Esophagus (tissue), 2 donors: ENCODE results near the gene GABBR2. TPM values are rescaled to one million over a fixed set of nuclear protein-coding genes. Genes with fewer than 3 reads are reported as not detected.

Experiments
- H3K27ac ChIP-seq, 2 donors: one replicate each; pipeline ENCODE4 v1.5.1; 2013; ENCODE audit warnings: low read depth in 2 of 2, mild to moderate bottlenecking in 2 of 2, inconsistent platforms in 1 of 2, low read length in 1 of 2, moderate library complexity in 1 of 2
- H3K27me3 ChIP-seq, 2 donors: one replicate each; pipeline ENCODE4 v1.6.1; 2013; ENCODE audit warnings: low read length in 2 of 2, control low read depth in 1 of 2, mild to moderate bottlenecking in 1 of 2; ENCODE audit not compliant: insufficient read depth in 2 of 2, control insufficient read depth in 1 of 2
- H3K36me3 ChIP-seq, 2 donors: one replicate each; pipeline ENCODE4 v1.6.1; 2013; ENCODE audit warnings: low read length in 1 of 2; ENCODE audit not compliant: control insufficient read depth in 2 of 2, insufficient read depth in 2 of 2
- H3K4me1 ChIP-seq, 2 donors: one replicate each; pipeline ENCODE4 v1.6.1; 2013; ENCODE audit warnings: low read length in 1 of 2; ENCODE audit not compliant: control insufficient read depth in 2 of 2, insufficient read depth in 2 of 2
- H3K4me3 ChIP-seq, 2 donors: one replicate each; pipeline ENCODE4 v1.5.1; 2013; ENCODE audit warnings: low read length in 2 of 2, mild to moderate bottlenecking in 2 of 2, low read depth in 1 of 2, moderate library complexity in 1 of 2
- H3K9me3 ChIP-seq, 2 donors: one replicate each; pipeline ENCODE4 v1.6.1; 2013; ENCODE audit warnings: mild to moderate bottlenecking in 2 of 2, low read depth in 1 of 2, low read length in 1 of 2, moderate library complexity in 1 of 2; ENCODE audit not compliant: control insufficient read depth in 2 of 2, insufficient read depth in 1 of 2
- WGBS, 2 donors: extraction: QIAGEN DNeasy Blood & Tissue Kit; methylation state at CpG; one replicate each; pipeline ENCODE4 v1.1.7; 2013; 5-methylcytosine and 5-hydroxymethylcytosine counted together
- polyA plus RNA-seq, 2 donors: library from polyadenylated mRNA; stranded (reverse); fragments of 200-250 nt; gene quantifications; one replicate each; pipeline ENCODE4 v1.2.3, GENCODE V29; 2013
- donor health status: healthy with polysubstance abuse.
- donor health status: Bipolar disorder and iron deficiency.

Gene GABBR2
- polyA plus RNA-seq, 2 donors, result under 0.01 TPM; not detected in 1

DNA sequence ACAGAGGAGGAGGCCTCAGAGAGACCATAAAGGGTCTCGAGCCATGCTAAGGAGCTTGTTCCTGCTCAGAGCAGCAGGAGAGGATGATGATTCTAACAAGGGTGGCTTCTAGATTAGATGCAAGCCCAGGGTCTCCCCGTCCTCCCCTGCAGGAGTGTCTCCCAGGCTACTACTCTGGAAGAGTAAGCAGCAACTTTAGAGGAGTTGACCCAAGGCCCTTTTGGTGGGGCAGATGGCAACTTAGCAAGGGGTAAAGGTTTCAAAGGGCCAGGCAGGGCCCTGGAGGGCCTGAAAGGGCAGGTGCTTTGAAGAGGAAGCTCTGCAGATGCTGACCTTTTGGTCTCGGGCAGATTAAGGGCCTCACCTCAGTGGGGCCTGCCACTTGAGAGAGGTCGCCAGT, 174.9 kb downstream of the GABBR2 start:
- no peaks in the 10 kb centered on the region for H3K9me3 ChIP-seq
- WGBS, 2 donors, result 72% methylated on average over 4 of the region's 4 CpGs
- no peak overlapping the region for H3K27ac ChIP-seq
- H3K36me3 ChIP-seq, result no peaks in the 10 kb centered on the region
- H3K27me3 ChIP-seq, result no peaks in the 10 kb centered on the region
- H3K4me1 ChIP-seq, result no peaks in the 10 kb centered on the region
- H3K4me3 ChIP-seq, result no peak overlapping the region

GRCh38 chr9:98533132-98533531, 175.6 kb downstream of the GABBR2 start:
- Histone ChIP-seq H3K27ac (no peak overlapping the region), H3K9me3 (no peaks in the 10 kb centered on the region), H3K36me3 (no peaks in the 10 kb centered on the region), H3K27me3 (no peaks in the 10 kb centered on the region), H3K4me1 (no peaks in the 10 kb centered on the region), H3K4me3 (no peak overlapping the region)
- WGBS, 2 donors, result 32 to 40% methylated on average over 4 of the region's 4 CpGs

GRCh38 chr9:98532574-98532973, 176.2 kb downstream of the GABBR2 start:
- no peaks in the 10 kb centered on the region for H3K36me3 ChIP-seq
- H3K9me3 ChIP-seq, result no peaks in the 10 kb centered on the region
- no peak overlapping the region for H3K27ac ChIP-seq
- no peaks in the 10 kb centered on the region for H3K27me3 ChIP-seq
- WGBS, 2 donors, result 69 to 73% methylated on average over 3 of the region's 3 CpGs
- no peaks in the 10 kb centered on the region for H3K4me1 ChIP-seq
- H3K4me3 ChIP-seq, result no peak overlapping the region

- H3K4me3 ChIP-seq, result no peak overlapping the region
- WGBS, 2 donors, result 56 to 63% methylated on average over 4 of the region's 4 CpGs
- no peak overlapping the region for H3K27ac ChIP-seq
- no peaks in the 10 kb centered on the region for H3K4me1 ChIP-seq
- H3K36me3 ChIP-seq, result no peaks in the 10 kb centered on the region
- H3K9me3 ChIP-seq, result no peaks in the 10 kb centered on the region
- no peaks in the 10 kb centered on the region for H3K27me3 ChIP-seq
Observed at GRCh38 chr9:98532147-98532546, 176.6 kb downstream of the GABBR2 start.

- H3K27ac ChIP-seq, result no peak overlapping the region
- H3K4me3 ChIP-seq, result no peak overlapping the region
- H3K4me1 ChIP-seq, result no peaks in the 10 kb centered on the region
- no peaks in the 10 kb centered on the region for H3K9me3 ChIP-seq
- no peaks in the 10 kb centered on the region for H3K36me3 ChIP-seq
- H3K27me3 ChIP-seq, result no peaks in the 10 kb centered on the region
- 81 to 87% methylated on average over 6 of the region's 6 CpGs for WGBS, 2 donors
Observed at GRCh38 chr9:98530806-98531386, 177.8 kb downstream of the GABBR2 start.

- Histone ChIP-seq H3K36me3 (no peaks in the 10 kb centered on the region), H3K4me3 (no peak overlapping the region), H3K4me1 (no peaks in the 10 kb centered on the region), H3K27ac (no peak overlapping the region), H3K27me3 (no peaks in the 10 kb centered on the region), H3K9me3 (no peaks in the 10 kb centered on the region)
- 72 to 73% methylated on average over 8 of the region's 8 CpGs for WGBS, 2 donors
Observed at GRCh38 chr9:98530275-98530674, 178.5 kb downstream of the GABBR2 start.

GRCh38 chr9:98529841-98530240, 178.9 kb downstream of the GABBR2 start:
- Histone ChIP-seq H3K9me3 (no peaks in the 10 kb centered on the region), H3K36me3 (no peaks in the 10 kb centered on the region), H3K4me1 (no peaks in the 10 kb centered on the region), H3K27me3 (no peaks in the 10 kb centered on the region), H3K4me3 (no peak overlapping the region), H3K27ac (no peak overlapping the region)
- WGBS, 2 donors, result 84% methylated on average over 7 of the region's 7 CpGs

DNA sequence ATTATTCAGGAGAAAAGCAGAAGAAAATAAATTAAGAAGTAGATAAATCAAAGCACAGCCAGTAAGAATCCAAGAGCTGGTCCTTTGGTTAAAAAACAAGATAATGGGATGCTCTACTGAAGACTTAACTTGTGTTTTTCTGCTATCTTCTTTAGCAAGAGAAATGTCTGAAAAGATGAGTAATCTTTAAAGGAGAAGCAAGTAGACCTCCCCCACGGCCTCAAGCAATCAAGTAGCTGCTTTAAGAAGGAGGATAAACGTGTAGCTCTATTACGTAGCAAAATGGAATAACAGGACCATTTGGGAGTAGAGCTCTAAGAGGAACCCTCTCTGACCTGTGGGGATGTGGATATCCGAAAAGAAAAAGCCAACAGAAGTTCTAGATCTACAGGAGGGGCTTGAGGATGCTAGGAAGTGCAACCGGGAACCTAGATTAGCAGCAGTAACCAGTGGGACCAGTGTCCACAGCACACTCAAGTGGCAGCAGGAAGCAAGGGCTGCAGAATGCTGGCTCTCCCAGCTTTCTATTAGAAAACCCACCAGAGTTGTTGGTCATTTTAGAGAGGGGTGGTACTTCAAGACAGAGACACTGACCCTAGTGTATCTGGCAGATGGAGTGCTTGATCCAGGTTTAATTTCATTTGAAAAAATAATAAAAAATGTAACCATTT, 185.4 kb downstream of the GABBR2 start:
- H3K27me3 ChIP-seq, result no peaks in the 10 kb centered on the region
- H3K27ac ChIP-seq, result no peak overlapping the region
- H3K4me1 ChIP-seq, result no peaks in the 10 kb centered on the region
- 43 to 53% methylated on average over 5 of the region's 5 CpGs for WGBS, 2 donors
- H3K36me3 ChIP-seq, result no peaks in the 10 kb centered on the region
- no peaks in the 10 kb centered on the region for H3K9me3 ChIP-seq
- H3K4me3 ChIP-seq, result no peak overlapping the region

DNA sequence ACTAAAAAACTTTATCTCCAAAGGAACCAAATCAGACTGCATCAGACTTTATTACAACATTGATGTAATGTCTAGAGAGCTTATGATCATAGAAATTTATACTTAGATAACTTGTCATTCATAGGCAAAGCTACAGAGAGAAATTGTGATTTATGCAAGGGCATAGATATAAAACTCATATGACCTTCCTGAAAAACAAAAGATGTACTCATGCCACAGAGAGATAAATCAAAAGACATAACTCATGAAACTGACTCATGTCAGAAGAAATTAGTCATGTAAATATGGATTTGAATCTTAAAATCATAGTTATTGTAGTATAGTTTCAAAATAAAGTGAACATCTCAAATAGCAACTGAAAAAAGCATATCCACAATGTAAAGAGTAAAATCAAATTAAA, 186.2 kb downstream of the GABBR2 start:
- no peaks in the 10 kb centered on the region for H3K36me3 ChIP-seq
- H3K27ac ChIP-seq, result no peak overlapping the region
- no peaks in the 10 kb centered on the region for H3K4me1 ChIP-seq
- no peaks in the 10 kb centered on the region for H3K27me3 ChIP-seq
- no peak overlapping the region for H3K4me3 ChIP-seq
- H3K9me3 ChIP-seq, result no peaks in the 10 kb centered on the region

DNA sequence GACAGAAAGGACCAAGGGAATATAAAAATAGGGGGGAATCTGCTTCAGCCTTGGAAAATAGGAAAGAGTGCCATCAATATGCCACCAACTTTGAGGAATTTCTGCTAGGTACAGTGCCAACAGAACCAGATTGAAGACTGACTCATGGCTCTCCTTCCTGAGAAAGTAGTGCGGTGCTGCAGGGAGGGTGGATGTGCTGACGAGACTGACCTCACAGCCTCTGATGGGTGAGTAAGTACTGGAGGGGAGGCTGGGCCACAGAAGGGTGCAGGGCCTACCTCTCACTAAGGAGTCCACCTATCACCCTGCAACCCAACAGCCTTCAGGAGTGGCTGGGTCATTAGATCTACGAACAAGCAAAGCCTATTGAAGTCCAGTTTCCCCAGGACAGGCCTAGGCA, 187.6 kb downstream of the GABBR2 start:
- Histone ChIP-seq H3K4me3 (no peak overlapping the region), H3K27me3 (no peaks in the 10 kb centered on the region), H3K4me1 (no peaks in the 10 kb centered on the region), H3K36me3 (no peaks in the 10 kb centered on the region), H3K9me3 (no peaks in the 10 kb centered on the region), H3K27ac (no peak overlapping the region)
- WGBS, 2 donors, result 69 to 73% methylated on average over 3 of the region's 3 CpGs
